Keratinocyte (primary cell): ENCODE data around the gene ADIG. TPM values are rescaled to one million over a fixed set of nuclear protein-coding genes. Genes with fewer than 3 reads are reported as not detected.

Source experiments
- DNase-seq: peaks from one replicate; pipeline ENCODE4 v3.0.0-alpha.2; 2011; ENCODE audit warnings: low read depth, missing footprints, low spot score
- FAIRE-seq: peaks from 2 replicates; lab custom pipeline; 2011; peaks lifted over from hg19 to GRCh38; lab: Jason Lieb, UNC
- H2AFZ ChIP-seq: 2 replicates; pipeline ENCODE4 v1.6.0; 2012; ENCODE audit warnings: low read length, control low read depth, inconsistent platforms; ENCODE audit not compliant: control insufficient read depth
- H3K27ac ChIP-seq: 2 replicates; pipeline ENCODE4 v1.5.1; 2011; ENCODE audit warnings: low read length; ENCODE audit not compliant: control insufficient read depth, insufficient read depth
- H3K27me3 ChIP-seq: 3 replicates; pipeline ENCODE4 v1.6.0; 2011; ENCODE audit warnings: low read length; ENCODE audit not compliant: control insufficient read depth, insufficient read depth; ENCODE audit errors: extremely low read depth
- H3K36me3 ChIP-seq, 2 experiments: 2 replicates in 1 of 2; 3 replicates in 1 of 2; pipeline ENCODE4 v1.5.1; 2011; ENCODE audit warnings: low read length in 2 of 2, mild to moderate bottlenecking in 1 of 2; ENCODE audit not compliant: control insufficient read depth in 2 of 2, insufficient read depth in 2 of 2; ENCODE audit errors: extremely low read depth in 1 of 2
- H3K4me1 ChIP-seq: 3 replicates; pipeline ENCODE4 v1.5.1; 2011; ENCODE audit warnings: low read length; ENCODE audit not compliant: control insufficient read depth, insufficient read depth; ENCODE audit errors: extremely low read depth
- H3K4me2 ChIP-seq: 3 replicates; pipeline ENCODE4 v1.6.0; 2011; ENCODE audit warnings: low read depth, low read length; ENCODE audit not compliant: control insufficient read depth, insufficient read depth; ENCODE audit errors: extremely low read depth
- H3K4me3 ChIP-seq, 3 experiments: fragments of 200-600 bp in 1 of 3; sonication (generic) in 1 of 3; 2 replicates in 2 of 3; 3 replicates in 1 of 3; pipeline ENCODE4 v1.5.1; 2011 to 2016; ENCODE audit warnings: low read length in 3 of 3, mild to moderate bottlenecking in 3 of 3, control low read depth in 2 of 3, inconsistent platforms in 1 of 3, low read depth in 1 of 3, mixed read lengths in 1 of 3, mixed run types in 1 of 3, moderate library complexity in 1 of 3; ENCODE audit not compliant: control insufficient read depth in 2 of 3, insufficient read depth in 2 of 3; ENCODE audit errors: extremely low read depth in 1 of 3
- H3K79me2 ChIP-seq: 2 replicates; pipeline ENCODE4 v1.6.0; 2012; ENCODE audit warnings: low read length; ENCODE audit not compliant: control insufficient read depth, insufficient read depth
- H3K9ac ChIP-seq: 3 replicates; pipeline ENCODE4 v1.6.0; 2011; ENCODE audit warnings: low read length; ENCODE audit not compliant: control insufficient read depth, insufficient read depth; ENCODE audit errors: extremely low read depth
- H3K9me1 ChIP-seq: 3 replicates; pipeline ENCODE4 v1.6.0; 2011; ENCODE audit warnings: low read length; ENCODE audit not compliant: control insufficient read depth, insufficient read depth; ENCODE audit errors: extremely low read depth
- H3K9me3 ChIP-seq: 2 replicates; pipeline ENCODE4 v1.5.1; 2012; ENCODE audit warnings: low read depth, low read length; ENCODE audit not compliant: control insufficient read depth
- H4K20me1 ChIP-seq: 3 replicates; pipeline ENCODE4 v1.6.0; 2011; ENCODE audit warnings: low read length; ENCODE audit not compliant: control insufficient read depth, insufficient read depth; ENCODE audit errors: extremely low read depth
- EZH2 ChIP-seq: IDR thresholded peaks from one replicate; pipeline ENCODE4 v1.6.1; 2012; ENCODE audit warnings: inconsistent platforms, mild to moderate bottlenecking, low read length, moderate library complexity
- dilution Hi-C: fragments of 300-500 bp; cut with MboI; formaldehyde crosslinking; loops from one replicate; pipeline ENCODE4 v1.7.0; 2020; ENCODE audit warnings: low sequenced_read_pairs; ENCODE audit not compliant: extremely low pct_ligation_motif_present
- polyA plus RNA-seq, 5 experiments: library from polyadenylated mRNA; depleted of rRNA in 3 of 5; stranded (reverse) in 3 of 5; stranded (forward) in 1 of 5; unstranded in 1 of 5; fragments of >200 nt; gene quantifications; 1 replicate in 1 of 5; 2 replicates in 3 of 5; 3 replicates in 1 of 5; pipeline versions ENCODE4 v1.2.1 to v1.2.3, GENCODE V29; 2011 to 2012; ENCODE audit warnings: missing spikeins in 2 of 5, low read depth in 1 of 5, low replicate concordance in 1 of 5
- TF ChIP-seq, protein P1 (sequence below), 3 experiments: IDR thresholded peaks in 1 of 3; conservative IDR thresholded peaks in 1 of 3; optimal IDR thresholded peaks in 1 of 3; 2 replicates in 2 of 3; 3 replicates in 1 of 3; pipeline versions ENCODE3 to v1.5.1; 2011; ENCODE audit warnings: low read length in 3 of 3, mild to moderate bottlenecking in 3 of 3, moderate library complexity in 2 of 3, control low read depth in 1 of 3, inconsistent platforms in 1 of 3; ENCODE audit not compliant: insufficient read depth in 2 of 3; ENCODE audit errors: extremely low read depth in 1 of 3

ADIG gene
- polyA plus RNA-seq, 1 donor (not counting 4 experiments of a cell fraction or from before 2014, with no cell fraction given): not detected

DNA sequence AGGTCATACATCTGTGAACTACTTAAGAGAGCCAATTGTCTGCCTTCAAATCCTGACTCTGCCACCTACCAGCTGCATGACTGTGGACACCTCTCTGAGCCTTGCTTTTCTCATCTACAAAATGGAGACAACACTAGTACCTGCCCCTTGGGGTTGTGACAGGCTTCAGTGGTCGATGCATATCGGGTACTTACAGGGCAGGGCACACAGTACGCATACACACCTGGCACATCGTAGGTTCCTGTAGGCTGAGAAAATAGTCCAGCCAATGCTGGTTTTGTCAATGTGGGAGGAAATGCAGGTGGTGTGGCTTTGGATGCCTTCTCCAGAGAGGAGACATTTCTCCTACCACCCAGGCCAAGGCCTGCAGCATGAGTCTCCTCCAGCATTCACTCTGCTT is 2.3 kb downstream of the ADIG start:
- dilution Hi-C loops: no loop called here
- H3K4me3 ChIP-seq: no peak overlapping the region
- no peaks in the 10 kb centered on the region for H3K9me3 ChIP-seq
- FAIRE-seq (no peak), DNase-seq (no peak)
- no peak overlapping the region for H2AFZ ChIP-seq
- H4K20me1 ChIP-seq: no peaks in the 10 kb centered on the region
- H3K27me3 ChIP-seq: no peaks in the 10 kb centered on the region
- H3K4me2 ChIP-seq: no peak overlapping the region
- H3K9ac ChIP-seq: no peak overlapping the region
- no peaks in the 10 kb centered on the region for H3K79me2 ChIP-seq
- no peaks in the 10 kb centered on the region for H3K9me1 ChIP-seq
- no peaks in the 10 kb centered on the region for H3K4me1 ChIP-seq
- TF ChIP-seq, protein P1, sequence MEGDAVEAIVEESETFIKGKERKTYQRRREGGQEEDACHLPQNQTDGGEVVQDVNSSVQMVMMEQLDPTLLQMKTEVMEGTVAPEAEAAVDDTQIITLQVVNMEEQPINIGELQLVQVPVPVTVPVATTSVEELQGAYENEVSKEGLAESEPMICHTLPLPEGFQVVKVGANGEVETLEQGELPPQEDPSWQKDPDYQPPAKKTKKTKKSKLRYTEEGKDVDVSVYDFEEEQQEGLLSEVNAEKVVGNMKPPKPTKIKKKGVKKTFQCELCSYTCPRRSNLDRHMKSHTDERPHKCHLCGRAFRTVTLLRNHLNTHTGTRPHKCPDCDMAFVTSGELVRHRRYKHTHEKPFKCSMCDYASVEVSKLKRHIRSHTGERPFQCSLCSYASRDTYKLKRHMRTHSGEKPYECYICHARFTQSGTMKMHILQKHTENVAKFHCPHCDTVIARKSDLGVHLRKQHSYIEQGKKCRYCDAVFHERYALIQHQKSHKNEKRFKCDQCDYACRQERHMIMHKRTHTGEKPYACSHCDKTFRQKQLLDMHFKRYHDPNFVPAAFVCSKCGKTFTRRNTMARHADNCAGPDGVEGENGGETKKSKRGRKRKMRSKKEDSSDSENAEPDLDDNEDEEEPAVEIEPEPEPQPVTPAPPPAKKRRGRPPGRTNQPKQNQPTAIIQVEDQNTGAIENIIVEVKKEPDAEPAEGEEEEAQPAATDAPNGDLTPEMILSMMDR (optimal IDR thresholded peaks at IDR 0.05 in 1 of 3, IDR thresholded peaks at IDR 0.05 in 1 of 3, conservative IDR thresholded peaks at IDR 0.05 in 1 of 3; ENCODE audit: extremely low read depth in 1 of 3, insufficient read depth in 2 of 3, low read length in 3 of 3): no peak
- TF ChIP-seq EZH2: no peak
- H3K36me3 ChIP-seq: no peaks in the 10 kb centered on the region
- no peak overlapping the region for H3K27ac ChIP-seq

DNA sequence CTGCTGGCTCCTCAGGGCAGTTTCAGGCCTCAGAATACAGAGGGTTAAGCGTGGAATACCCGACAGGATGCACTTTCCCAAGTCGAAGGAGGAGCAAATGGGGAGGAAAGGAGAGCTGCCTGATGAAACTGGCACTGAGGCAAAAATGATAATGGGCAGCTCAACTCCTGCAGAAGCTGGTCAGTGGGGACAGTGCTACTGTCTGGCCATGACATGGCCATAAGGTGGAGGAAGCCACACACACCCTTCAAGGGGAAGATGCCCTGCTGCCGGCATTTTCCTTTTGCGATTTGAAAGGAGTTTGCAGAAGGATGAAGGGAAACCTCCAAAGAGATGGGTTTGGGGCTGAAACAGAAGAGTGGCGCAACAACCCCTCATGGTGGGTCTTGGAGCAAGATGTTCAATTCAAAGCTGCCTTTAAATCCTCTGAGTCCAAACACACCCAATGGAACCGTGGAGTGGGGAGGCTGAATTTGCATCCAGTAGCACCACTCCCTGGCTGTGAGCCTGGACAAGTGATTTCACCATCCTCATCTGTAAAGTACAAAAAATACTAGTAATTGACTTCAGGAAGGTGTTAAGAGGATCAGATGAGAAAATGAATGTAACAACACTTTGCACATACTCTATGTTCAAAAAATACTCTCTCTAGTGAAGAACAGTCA is 3.2 kb downstream of the ADIG start:
- dilution Hi-C loops: no loop called here
- no peak for DNase-seq

More for the DNA sequence above, 3.2 kb downstream of the ADIG start:
- Histone ChIP-seq H3K4me1 (no peaks in the 10 kb centered on the region), H3K27me3 (peaks cover 3% of the 10 kb centered on the region), H3K27ac (no peak overlapping the region), H3K9me3 (no peaks in the 10 kb centered on the region), H3K4me2 (no peak overlapping the region), H3K9me1 (no peaks in the 10 kb centered on the region), H3K4me3 (no peak overlapping the region), H3K9ac (no peak overlapping the region), H2AFZ (no peak overlapping the region), H3K36me3 (no peaks in the 10 kb centered on the region), H4K20me1 (no peaks in the 10 kb centered on the region), H3K79me2 (no peaks in the 10 kb centered on the region)
- no peak for FAIRE-seq
- TF ChIP-seq, protein P1 (optimal IDR thresholded peaks at IDR 0.05 in 1 of 3, IDR thresholded peaks at IDR 0.05 in 1 of 3, conservative IDR thresholded peaks at IDR 0.05 in 1 of 3; ENCODE audit: extremely low read depth in 1 of 3, insufficient read depth in 2 of 3, low read length in 3 of 3): no peak
- no peak for TF ChIP-seq EZH2
